Peyer's patch (tissue), 4 donors: ENCODE data around the gene TTC23. TPM values are rescaled to one million over a fixed set of nuclear protein-coding genes. Genes with fewer than 3 reads are reported as not detected.

Experiments
- DNase-seq, 3 donors: peaks; one replicate each; pipeline ENCODE4 v3.0.0-alpha.2; 2017 to 2019
- H3K27ac ChIP-seq, 4 donors: fragments of 200-600 bp; sonication (generic); one replicate each; pipeline ENCODE4 v1.5.1; 2016 to 2019
- H3K27me3 ChIP-seq, 2 donors: fragments of 200-600 bp; sonication (generic); one replicate each; pipeline ENCODE4 v1.5.1; 2019
- H3K36me3 ChIP-seq, 3 donors: fragments of 200-600 bp; sonication (generic); one replicate each; pipeline ENCODE4 v1.5.1; 2016 to 2019
- H3K4me1 ChIP-seq, 4 donors: fragments of 200-600 bp; sonication (generic); one replicate each; pipeline ENCODE4 v1.5.1; 2016 to 2019
- H3K4me3 ChIP-seq, 4 donors: fragments of 200-600 bp; sonication (generic); 1 replicate in 3 of 4; 2 replicates in 1 of 4; pipeline ENCODE4 v1.5.1; 2016 to 2019; ENCODE audit warnings: mild to moderate bottlenecking in 1 of 4
- H3K9me3 ChIP-seq, 4 donors: fragments of 200-600 bp; sonication (generic); one replicate each; pipeline ENCODE4 v1.5.1; 2016 to 2019; ENCODE audit warnings: mild to moderate bottlenecking in 1 of 4
- POLR2A ChIP-seq, 2 donors: fragments of 450-650 bp; IDR thresholded peaks; one replicate each; pipeline ENCODE4 v1.5.1; 2017; ENCODE audit warnings: antibody characterized with exemption in 2 of 2, mild to moderate bottlenecking in 2 of 2, moderate library complexity in 2 of 2
- total RNA-seq, 4 donors: library from RNA; depleted of rRNA; stranded (reverse); fragments of >200 nt; gene quantifications; one replicate each; pipeline ENCODE4 v1.1.0, GENCODE V29; 2016
- TF ChIP-seq, protein P1 (sequence below), 6 experiments: fragments of 450-650 bp in 4 of 6; fragments of 200-600 bp in 2 of 6; sonication (generic) in 1 of 6; IDR thresholded peaks; one replicate each; pipeline ENCODE4 v1.5.1; 2017 to 2019; ENCODE audit warnings: antibody characterized with exemption in 6 of 6, mild to moderate bottlenecking in 3 of 6, moderate library complexity in 1 of 6

The TTC23 gene
- total RNA-seq, 4 donors from 2014 or later: 8.2 to 33.0 (median 22.9) TPM

DNA sequence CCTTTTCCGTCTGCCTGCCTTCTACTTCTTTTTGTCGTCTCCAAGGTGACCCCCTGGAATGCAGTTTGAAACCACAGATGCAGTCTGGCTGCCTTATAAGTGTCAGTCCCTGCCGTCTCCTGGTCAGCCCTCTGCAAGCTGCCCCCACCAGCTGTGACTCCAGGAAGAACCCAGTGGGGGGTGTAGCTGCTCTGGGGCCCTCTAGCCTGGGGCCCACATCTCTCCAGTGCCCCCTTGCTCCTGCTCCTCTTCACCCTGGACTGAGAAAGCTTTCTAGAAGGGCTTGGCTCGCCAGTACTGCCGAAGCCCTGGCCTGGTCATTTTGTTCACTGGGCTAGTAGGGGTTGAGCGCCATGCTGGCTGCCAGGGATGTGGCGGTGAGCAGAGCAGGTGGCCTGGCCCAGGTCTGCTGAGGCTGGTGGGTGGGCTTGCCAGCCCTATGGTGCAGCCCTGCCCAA lies 123.2 kb downstream of the TTC23 start:
- no peaks in the 10 kb centered on the region for H3K27me3 ChIP-seq
- H3K4me1 ChIP-seq: peaks cover 0 to 20% (median 0%) of the 10 kb centered on the region in 4 donors
- peaks cover 0 to 3% (median 0%) of the 10 kb centered on the region in 3 donors for H3K36me3 ChIP-seq
- H3K9me3 ChIP-seq: no peaks in the 10 kb centered on the region
- peak overlapping the region in 1 of 4 donors; percentile 84 for H3K27ac ChIP-seq
- peak in 1 of 3 donors; percentile 27 for DNase-seq
- H3K4me3 ChIP-seq: no peak overlapping the region
- TF ChIP-seq, protein P1, sequence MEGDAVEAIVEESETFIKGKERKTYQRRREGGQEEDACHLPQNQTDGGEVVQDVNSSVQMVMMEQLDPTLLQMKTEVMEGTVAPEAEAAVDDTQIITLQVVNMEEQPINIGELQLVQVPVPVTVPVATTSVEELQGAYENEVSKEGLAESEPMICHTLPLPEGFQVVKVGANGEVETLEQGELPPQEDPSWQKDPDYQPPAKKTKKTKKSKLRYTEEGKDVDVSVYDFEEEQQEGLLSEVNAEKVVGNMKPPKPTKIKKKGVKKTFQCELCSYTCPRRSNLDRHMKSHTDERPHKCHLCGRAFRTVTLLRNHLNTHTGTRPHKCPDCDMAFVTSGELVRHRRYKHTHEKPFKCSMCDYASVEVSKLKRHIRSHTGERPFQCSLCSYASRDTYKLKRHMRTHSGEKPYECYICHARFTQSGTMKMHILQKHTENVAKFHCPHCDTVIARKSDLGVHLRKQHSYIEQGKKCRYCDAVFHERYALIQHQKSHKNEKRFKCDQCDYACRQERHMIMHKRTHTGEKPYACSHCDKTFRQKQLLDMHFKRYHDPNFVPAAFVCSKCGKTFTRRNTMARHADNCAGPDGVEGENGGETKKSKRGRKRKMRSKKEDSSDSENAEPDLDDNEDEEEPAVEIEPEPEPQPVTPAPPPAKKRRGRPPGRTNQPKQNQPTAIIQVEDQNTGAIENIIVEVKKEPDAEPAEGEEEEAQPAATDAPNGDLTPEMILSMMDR (IDR thresholded peaks at IDR 0.05): no peak
- TF ChIP-seq POLR2A (IDR thresholded peaks at IDR 0.05): no peak

DNA sequence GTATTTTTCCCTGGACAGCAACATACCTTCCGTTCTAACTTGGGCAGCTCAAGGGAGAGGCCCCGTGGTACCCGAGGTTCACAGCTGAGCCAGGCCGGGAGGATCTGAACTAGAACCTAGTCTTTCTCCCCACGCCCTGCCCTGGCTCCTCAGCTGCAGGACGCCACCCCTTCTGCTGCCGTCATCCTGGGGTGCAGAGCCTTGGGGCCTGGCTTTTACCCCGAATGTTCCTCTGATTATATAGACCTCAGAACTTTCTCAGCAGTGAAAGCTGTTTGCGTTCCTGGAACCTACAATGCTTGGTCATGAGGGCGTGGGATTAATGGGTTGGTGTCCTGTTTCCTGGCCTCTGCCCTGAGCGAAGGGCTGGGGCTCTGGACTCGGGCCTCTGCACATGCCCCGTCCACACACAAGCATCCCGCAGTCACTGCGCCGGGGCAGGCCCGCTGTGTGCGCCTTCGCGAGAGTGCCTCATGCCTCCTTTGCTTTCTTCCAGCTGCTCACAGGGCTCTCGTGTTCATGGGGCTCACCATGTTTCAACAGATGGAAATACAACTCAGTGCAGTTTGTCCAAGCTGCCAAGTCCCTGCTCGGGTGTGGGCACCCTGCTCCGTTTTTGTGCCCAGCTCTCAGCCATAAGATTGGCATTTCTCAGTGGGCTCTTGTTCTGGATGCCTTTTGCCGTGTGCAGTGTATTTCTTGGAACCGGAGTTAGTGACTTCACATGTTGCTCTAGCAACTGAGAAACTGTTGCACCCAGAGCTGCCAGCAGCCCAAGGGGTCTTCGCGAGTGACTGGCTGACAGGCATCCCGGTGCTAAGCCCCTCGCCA lies 124.1 kb downstream of the TTC23 start:
- Histone ChIP-seq H3K9me3 (no peaks in the 10 kb centered on the region), H3K4me3 (no peak overlapping the region), H3K27ac (peak overlapping the region in 1 of 4 donors; percentile 84), H3K4me1 (peaks cover 0 to 20% (median 0%) of the 10 kb centered on the region in 4 donors), H3K27me3 (no peaks in the 10 kb centered on the region), H3K36me3 (peaks cover 0 to 3% (median 0%) of the 10 kb centered on the region in 3 donors)
- peak in 1 of 3 donors; percentile 34 for DNase-seq
- no peak for TF ChIP-seq POLR2A (IDR thresholded peaks at IDR 0.05)
- TF ChIP-seq, protein P1 (IDR thresholded peaks at IDR 0.05): no peak

DNA sequence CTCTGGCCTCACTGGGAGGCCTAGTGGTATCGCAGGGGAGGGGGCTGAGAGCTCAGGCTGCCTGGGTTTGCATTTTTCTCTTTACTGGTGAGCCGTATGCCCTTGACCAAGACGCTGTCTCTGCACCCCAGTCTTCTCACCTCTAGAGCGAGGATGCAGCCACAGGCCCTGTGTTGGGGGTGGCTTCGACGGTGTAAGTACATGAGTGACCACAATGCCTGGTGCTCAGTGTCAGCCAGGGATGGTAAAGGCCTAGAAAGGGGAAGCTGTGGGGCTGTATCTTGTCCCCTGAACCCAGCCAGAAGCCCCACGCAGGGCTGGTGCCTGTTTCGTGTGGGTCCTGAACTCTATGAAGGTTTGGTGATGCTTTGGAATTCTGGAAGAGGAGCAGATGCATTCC lies 124.7 kb downstream of the TTC23 start:
- DNase-seq: peak in 1 of 3 donors; percentile 28
- H3K9me3 ChIP-seq: no peaks in the 10 kb centered on the region
- H3K36me3 ChIP-seq: peaks cover 0 to 3% (median 0%) of the 10 kb centered on the region in 3 donors
- H3K27ac ChIP-seq: peak overlapping the region in 2 of 4 donors; percentile 69 to 84
- TF ChIP-seq, protein P1 (IDR thresholded peaks at IDR 0.05): no peak
- TF ChIP-seq POLR2A (IDR thresholded peaks at IDR 0.05): no peak
- H3K4me1 ChIP-seq: peaks cover 0 to 20% (median 0%) of the 10 kb centered on the region in 4 donors
- H3K27me3 ChIP-seq: no peaks in the 10 kb centered on the region
- no peak overlapping the region for H3K4me3 ChIP-seq

DNA sequence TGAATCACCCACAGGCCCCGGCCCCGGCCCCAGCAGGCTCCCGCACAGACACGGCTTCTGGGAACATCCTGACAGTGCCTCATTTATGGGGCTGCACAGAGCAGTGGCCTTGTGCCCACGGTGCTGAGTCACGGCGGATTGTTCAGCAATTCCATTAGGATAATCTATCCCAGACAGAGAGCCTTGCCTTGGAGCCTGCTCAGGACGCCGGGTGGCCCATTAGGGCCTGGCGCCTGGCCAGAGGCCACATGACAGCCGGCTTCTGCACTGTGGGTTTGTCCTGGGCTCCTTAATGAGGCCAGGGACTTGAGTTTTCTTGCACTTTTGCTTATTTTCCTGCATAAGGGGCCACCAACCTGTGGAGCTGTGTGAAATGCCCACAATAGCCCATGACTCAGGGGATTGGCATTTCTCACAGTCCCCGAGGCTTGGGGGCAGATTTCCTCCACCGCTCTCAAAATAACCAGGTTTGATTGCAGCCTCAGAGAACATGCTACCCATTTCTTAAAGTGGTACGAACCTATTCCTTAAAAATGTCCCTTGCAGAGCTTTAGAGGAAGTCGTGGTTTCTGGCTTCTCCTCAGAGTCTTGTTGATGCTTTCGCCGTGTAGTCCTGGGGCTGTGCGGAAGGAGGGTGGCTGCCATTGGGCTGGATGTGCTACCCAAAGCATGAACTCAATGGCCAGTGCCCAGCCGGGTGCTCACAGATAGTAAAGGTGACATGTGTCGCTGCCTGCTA lies 125.5 kb downstream of the TTC23 start:
- TF ChIP-seq, protein P1 (IDR thresholded peaks at IDR 0.05): no peak
- TF ChIP-seq POLR2A (IDR thresholded peaks at IDR 0.05): no peak
- H3K27me3 ChIP-seq: no peaks in the 10 kb centered on the region
- H3K9me3 ChIP-seq: no peaks in the 10 kb centered on the region
- peak; percentile 31 to 85 (median 80) for DNase-seq
- H3K27ac ChIP-seq: peak overlapping the region; percentile 42 to 84 (median 61)
- peaks cover 0 to 20% (median 0%) of the 10 kb centered on the region in 4 donors for H3K4me1 ChIP-seq
- peak overlapping the region in 2 of 4 donors; percentile 4 to 18 for H3K4me3 ChIP-seq
- peaks cover 0 to 3% (median 0%) of the 10 kb centered on the region in 3 donors for H3K36me3 ChIP-seq

DNA sequence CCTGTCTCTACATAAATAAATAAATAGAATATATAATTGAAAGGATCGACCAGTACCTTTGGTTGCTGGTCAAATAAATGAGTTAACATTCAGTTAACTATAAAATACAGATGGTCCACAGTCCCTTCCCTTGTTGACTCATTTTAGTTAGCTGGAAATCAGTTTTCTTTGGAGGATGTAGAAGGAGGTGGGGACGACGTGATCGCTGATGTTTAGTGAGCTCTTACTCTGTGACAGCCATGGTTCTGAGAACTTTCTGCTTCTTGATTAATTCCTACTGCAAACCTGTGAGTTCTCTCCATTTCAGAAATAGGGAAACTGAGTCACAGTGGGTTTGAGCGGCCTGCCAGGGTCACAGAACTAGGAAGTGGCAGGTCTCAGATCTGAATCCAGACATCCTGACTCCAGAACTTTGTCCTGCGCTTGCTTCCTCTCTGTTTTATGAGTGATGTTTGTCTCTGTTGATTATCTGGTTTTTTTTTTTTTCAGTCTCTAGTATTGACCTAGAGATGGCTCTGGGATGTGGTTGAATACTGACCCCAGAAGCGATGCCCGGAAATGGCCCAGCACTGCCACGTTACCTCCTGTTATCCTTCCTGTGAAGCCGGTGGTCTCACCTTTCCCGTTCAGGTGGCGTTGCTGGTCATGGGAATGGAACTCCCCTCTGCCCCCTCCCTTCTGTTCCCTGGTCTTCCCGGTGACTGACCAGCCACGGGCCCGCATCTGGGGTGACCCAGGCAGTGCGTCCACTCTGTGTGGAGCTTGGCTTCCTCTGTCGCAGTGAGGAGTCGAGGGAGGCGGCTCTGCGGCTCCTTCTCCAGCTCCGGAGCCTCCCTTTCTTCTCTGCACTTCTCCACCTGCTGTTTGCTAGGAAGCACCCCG lies 126.3 kb downstream of the TTC23 start:
- no peaks in the 10 kb centered on the region for H3K36me3 ChIP-seq
- H3K27ac ChIP-seq: peak overlapping the region; percentile 42 to 84 (median 61)
- no peaks in the 10 kb centered on the region for H3K9me3 ChIP-seq
- peaks cover 0 to 20% (median 0%) of the 10 kb centered on the region in 4 donors for H3K4me1 ChIP-seq
- TF ChIP-seq, protein P1 (IDR thresholded peaks at IDR 0.05): no peak
- no peak for TF ChIP-seq POLR2A (IDR thresholded peaks at IDR 0.05)
- DNase-seq: no peak
- H3K4me3 ChIP-seq: peak overlapping the region in 2 of 4 donors; percentile 4 to 18
- no peaks in the 10 kb centered on the region for H3K27me3 ChIP-seq
